Measurements from ENCODE around the gene RCOR3.

DNA sequence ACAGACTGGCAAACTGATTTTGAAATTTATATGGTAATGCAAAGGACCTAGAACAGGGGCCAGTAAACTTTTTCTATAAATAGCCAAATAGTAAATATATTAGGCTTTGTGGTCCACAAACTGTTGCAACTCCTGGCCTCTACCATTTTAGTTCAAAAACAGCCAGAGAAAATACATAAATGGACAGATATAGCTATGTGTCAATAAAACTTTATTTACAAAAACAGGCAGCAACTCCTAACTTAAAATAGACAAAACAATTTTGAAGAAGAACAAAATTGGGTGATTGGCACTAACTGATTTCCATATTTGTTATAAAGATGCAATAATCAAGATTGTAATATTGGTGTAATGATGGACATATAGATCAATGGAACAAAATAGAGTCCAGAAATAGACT is 60.7 kb downstream of the RCOR3 start:
- no peak for TF ChIP-seq EZH2phosphoT487 (conservative IDR thresholded peaks at IDR 0.05; ENCODE audit: low read length)
- TF ChIP-seq, protein P1, sequence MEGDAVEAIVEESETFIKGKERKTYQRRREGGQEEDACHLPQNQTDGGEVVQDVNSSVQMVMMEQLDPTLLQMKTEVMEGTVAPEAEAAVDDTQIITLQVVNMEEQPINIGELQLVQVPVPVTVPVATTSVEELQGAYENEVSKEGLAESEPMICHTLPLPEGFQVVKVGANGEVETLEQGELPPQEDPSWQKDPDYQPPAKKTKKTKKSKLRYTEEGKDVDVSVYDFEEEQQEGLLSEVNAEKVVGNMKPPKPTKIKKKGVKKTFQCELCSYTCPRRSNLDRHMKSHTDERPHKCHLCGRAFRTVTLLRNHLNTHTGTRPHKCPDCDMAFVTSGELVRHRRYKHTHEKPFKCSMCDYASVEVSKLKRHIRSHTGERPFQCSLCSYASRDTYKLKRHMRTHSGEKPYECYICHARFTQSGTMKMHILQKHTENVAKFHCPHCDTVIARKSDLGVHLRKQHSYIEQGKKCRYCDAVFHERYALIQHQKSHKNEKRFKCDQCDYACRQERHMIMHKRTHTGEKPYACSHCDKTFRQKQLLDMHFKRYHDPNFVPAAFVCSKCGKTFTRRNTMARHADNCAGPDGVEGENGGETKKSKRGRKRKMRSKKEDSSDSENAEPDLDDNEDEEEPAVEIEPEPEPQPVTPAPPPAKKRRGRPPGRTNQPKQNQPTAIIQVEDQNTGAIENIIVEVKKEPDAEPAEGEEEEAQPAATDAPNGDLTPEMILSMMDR (IDR thresholded peaks at IDR 0.05; ENCODE audit: insufficient read depth, low read length, poor library complexity, severe bottlenecking), result no peak

Measured in SU-DHL-6 (cell line).